Measurements from ENCODE around the gene SPNS2.

Gene SPNS2

GRCh38 chr17:4503283-4504025 lies 4.8 kb downstream of the SPNS2 start:
- DNase-seq (ENCODE audit: low read depth), result no peak

GRCh38 chr17:4504188-4504587 lies 5.5 kb downstream of the SPNS2 start:
- DNase-seq (ENCODE audit: low read depth), result no peak

GRCh38 chr17:4505187-4505586 lies 6.5 kb downstream of the SPNS2 start:
- no peak for DNase-seq (ENCODE audit: low read depth)

GRCh38 chr17:4506175-4506813 lies 7.6 kb downstream of the SPNS2 start:
- DNase-seq (ENCODE audit: low read depth), result no peak

GRCh38 chr17:4506892-4507291 lies 8.2 kb downstream of the SPNS2 start:
- DNase-seq (ENCODE audit: low read depth), result no peak

- no peak for DNase-seq (ENCODE audit: low read depth)
Measured at GRCh38 chr17:4507361-4508111, 8.9 kb downstream of the SPNS2 start.

- DNase-seq (ENCODE audit: low read depth), result no peak
Measured at GRCh38 chr17:4508207-4508606, 9.5 kb downstream of the SPNS2 start.

- DNase-seq (ENCODE audit: low read depth), result no peak
Measured at GRCh38 chr17:4509401-4509800, 10.7 kb downstream of the SPNS2 start.

- no peak for DNase-seq (ENCODE audit: low read depth)
Measured at GRCh38 chr17:4509923-4510617, 11.4 kb downstream of the SPNS2 start.

GRCh38 chr17:4510618-4510941 lies 11.9 kb downstream of the SPNS2 start:
- no peak for DNase-seq (ENCODE audit: low read depth)

GRCh38 chr17:4511199-4511932 lies 12.7 kb downstream of the SPNS2 start:
- DNase-seq (ENCODE audit: low read depth), result no peak

GRCh38 chr17:4512156-4513112 lies 13.8 kb downstream of the SPNS2 start:
- DNase-seq (ENCODE audit: low read depth), result no peak

GRCh38 chr17:4513113-4514032 lies 14.7 kb downstream of the SPNS2 start:
- no peak for DNase-seq (ENCODE audit: low read depth)

GRCh38 chr17:4514206-4514605 lies 15.5 kb downstream of the SPNS2 start:
- DNase-seq (ENCODE audit: low read depth), result no peak

GRCh38 chr17:4514779-4515178 lies 16.1 kb downstream of the SPNS2 start:
- DNase-seq (ENCODE audit: low read depth), result no peak

- DNase-seq (ENCODE audit: low read depth), result no peak
Measured at GRCh38 chr17:4515501-4515900, 16.8 kb downstream of the SPNS2 start.

- no peak for DNase-seq (ENCODE audit: low read depth)
Measured at GRCh38 chr17:4516735-4517134, 18.1 kb downstream of the SPNS2 start.

- DNase-seq (ENCODE audit: low read depth), result no peak
Measured at GRCh38 chr17:4518901-4519300, 20.2 kb downstream of the SPNS2 start.

GRCh38 chr17:4519361-4519788 lies 20.7 kb downstream of the SPNS2 start:
- no peak for DNase-seq (ENCODE audit: low read depth)
